Measurements from ENCODE around the gene AK1. TPM values are rescaled to one million over a fixed set of nuclear protein-coding genes. Genes with fewer than 3 reads are reported as not detected.

AK1 gene
- total and polyA plus RNA-seq, 9 of the 15 experiments (the other 6 are each of a cell fraction or from before 2014, with no cell fraction given) = 10.1 to 71.8 (median 39.0) TPM

GRCh38 chr9:127904561-127905003 lies 27.1 kb upstream of the AK1 start:
- 59% methylated on average over 6 of the region's 12 CpGs for WGBS (ENCODE audit: insufficient coverage, low coverage, missing lambda C conversion rate)
- Histone ChIP-seq H3K36me3 (ENCODE audit: control insufficient read depth, insufficient read depth, low read length) (peaks cover 16% of the 10 kb centered on the region; the same call in 2 of the 3 replicates), H3K27me3 (ENCODE audit: control insufficient read depth in 2 of 2, insufficient read depth in 2 of 2, low read length in 2 of 2) (no peaks in the 10 kb centered on the region), H3K9me3 (replicated peaks; ENCODE audit: control insufficient read depth, insufficient read depth, low read depth, low read length) (no peaks in the 10 kb centered on the region), H3K4me2 (ENCODE audit: insufficient read depth, low read length) (no peak overlapping the region), H3K4me1 (replicated peaks in 1 of 2; ENCODE audit: control insufficient read depth in 2 of 2, insufficient read depth in 2 of 2, low read length in 2 of 2) (peaks cover 30 to 48% of the 10 kb centered on the region in 2 experiments), H3K9ac (ENCODE audit: insufficient read depth in 1 of 2, low read depth in 2 of 2, low read length in 2 of 2) (peak overlapping the region; percentile 52 to 72), H2AFZ (ENCODE audit: low read depth, low read length) (peak overlapping the region; percentile 70; the same call in 1 of the 2 replicates), H3K79me2 (ENCODE audit: control insufficient read depth, insufficient read depth, low read length) (no peaks in the 10 kb centered on the region), H4K20me1 (replicated peaks; ENCODE audit: control insufficient read depth, insufficient read depth, low read length) (no peaks in the 10 kb centered on the region), H3K27ac (ENCODE audit: extremely low read depth, low read depth, low read length) (peak overlapping the region; percentile 77), H3K4me3 (no peak overlapping the region), H3K9me1 (ENCODE audit: control insufficient read depth, insufficient read depth, low read length) (no peaks in the 10 kb centered on the region)
- FAIRE-seq = no peak
- POLR2A ChIA-PET = interaction anchor here (1.0 to 1.1 kb wide), 4 partner anchors 8 to 217 kb away, joined by 3 to 5 read pairs (median 3); partner anchors contain the start of gene ST6GALNAC4
- CTCF ChIA-PET (ENCODE audit: low intra/inter-chr PET ratio) = no interaction called here
- DNase-seq (ENCODE audit: extremely low read depth in 1 of 4, low spot score in 3 of 4) = peak in 1 of 4 experiments; percentile 33
- BruUV-seq (replicated peaks) = no TSS peak
- in situ Hi-C loops (cut with MboI) (loop anchor here (25.0 kb wide), 1 partner anchor 967 kb away; no protein-coding TSS in a partner anchor), intact Hi-C loops (cut with micrococcal nuclease) (no loop called here)
- TF ChIP-seq CGGBP1 (CRISPR knock-in tag; IDR thresholded peaks at IDR 0.05) = no peak
- TF ChIP-seq ZNF639 (CRISPR knock-in tag; conservative IDR thresholded peaks at IDR 0.05 in 1 of 2, IDR thresholded peaks at IDR 0.05 in 1 of 2) = 0 out of 4 replicates have a peak, but pooled peaks of 1 of the 2 experiments have one; percentile 43
- TF ChIP-seq ZFX (CRISPR knock-in tag; IDR thresholded peaks at IDR 0.05) = peak; percentile 49
- no peak for TF ChIP-seq XRCC4 (IDR thresholded peaks at IDR 0.05; ENCODE audit: extremely low read depth, insufficient read depth, insufficient read length)
- TF ChIP-seq POLR2G (IDR thresholded peaks at IDR 0.05; ENCODE audit: low read depth, low read length) = peak; percentile 55; the same call in 1 of the 2 replicates
- no peak for TF ChIP-seq HDGF (IDR thresholded peaks at IDR 0.05)
- TF ChIP-seq ZNF766 (CRISPR knock-in tag; conservative IDR thresholded peaks at IDR 0.05) = 0 out of 2 replicates have a peak, but pooled peaks have one; percentile 20
- no peak for TF ChIP-seq HBP1 (CRISPR knock-in tag; IDR thresholded peaks at IDR 0.05)
- TF ChIP-seq SIN3A (IDR thresholded peaks at IDR 0.05; ENCODE audit: borderline replicate concordance in 2 of 2, control insufficient read depth in 1 of 2, low read depth in 2 of 2, low read length in 2 of 2) = 0 out of 4 replicates have a peak, but pooled peaks of 1 of the 2 experiments have one; percentile 25
- peak; percentile 7 for ATAC-seq
